ENCODE data around the gene FSTL3.
"Not testable (repeated sequence)": the region's sequence is repeated elsewhere in the genome, so short reads cannot be mapped to it uniquely, and the experiment has no call there.

Gene FSTL3

GRCh38 chr19:661427-662196, 14.6 kb upstream of the FSTL3 start:
- DNase-seq: peak; percentile 65 to 70

- peak; percentile 14 to 38 for DNase-seq
Observed at GRCh38 chr19:662207-662961, 13.8 kb upstream of the FSTL3 start.

- peak; percentile 81 to 90 for DNase-seq
Observed at GRCh38 chr19:662962-663681, 13.1 kb upstream of the FSTL3 start, which contains the start of gene RNF126. Gene RNF126 (minus strand): TSS chr19:663214. CDS start chr19:663121, 93 bp downstream.

GRCh38 chr19:663682-664117, 12.5 kb upstream of the FSTL3 start:
- DNase-seq: no peak

GRCh38 chr19:664913-665443, 11.2 kb upstream of the FSTL3 start:
- DNase-seq: peak; percentile 82 to 87

GRCh38 chr19:666985-667573, 9.1 kb upstream of the FSTL3 start:
- DNase-seq: not testable (repeated sequence)

- DNase-seq: peak; percentile 34 to 51
Observed at GRCh38 chr19:668675-669434, 7.3 kb upstream of the FSTL3 start.

- DNase-seq: no peak
Observed at GRCh38 chr19:670609-671075, 5.5 kb upstream of the FSTL3 start.

GRCh38 chr19:674282-675151, 1.7 kb upstream of the FSTL3 start:
- DNase-seq: no peak

GRCh38 chr19:676007-676338, 219 bp upstream of the FSTL3 start:
- DNase-seq: no peak

- DNase-seq: no peak
Observed at GRCh38 chr19:677201-677600, 1.0 kb downstream of the FSTL3 start.

GRCh38 chr19:677601-678436, 1.6 kb downstream of the FSTL3 start:
- no peak for DNase-seq

GRCh38 chr19:678791-679388, 2.7 kb downstream of the FSTL3 start:
- DNase-seq: no peak

GRCh38 chr19:679418-680286, 3.5 kb downstream of the FSTL3 start:
- DNase-seq: peak; percentile 51 to 56

GRCh38 chr19:680287-681028, 4.3 kb downstream of the FSTL3 start:
- DNase-seq: peak; percentile 92 to 95

- peak; percentile 66 to 81 for DNase-seq
Observed at GRCh38 chr19:681029-682019, 5.1 kb downstream of the FSTL3 start.
